Activated naive CD4-positive, alpha-beta T cell treated with anti-CD3 and anti-CD28 coated beads, Interleukin-2, amount 50 U/mL, for 24 hours (primary cell): ENCODE measurements around the gene OR2A1.
"Not testable (repeated sequence)": the region's sequence is repeated elsewhere in the genome, so short reads cannot be mapped to it uniquely, and the experiment has no call there.

Source experiments
- H3K27ac Mint-ChIP-seq: one replicate; pipeline ENCODE4 v1.8.0; 2021; ENCODE audit warnings: mild to moderate bottlenecking, mixed read lengths
- H3K27me3 Mint-ChIP-seq: one replicate; pipeline ENCODE4 v1.8.0; 2021; ENCODE audit warnings: mixed read lengths
- H3K36me3 Mint-ChIP-seq: one replicate; pipeline ENCODE4 v1.8.0; 2021; ENCODE audit warnings: mixed read lengths
- H3K4me1 Mint-ChIP-seq: one replicate; pipeline ENCODE4 v1.8.0; 2021; ENCODE audit warnings: mixed read lengths
- H3K4me3 Mint-ChIP-seq: one replicate; pipeline ENCODE4 v1.8.0; 2021; ENCODE audit warnings: mild to moderate bottlenecking, mixed read lengths
- H3K9me3 Mint-ChIP-seq: one replicate; pipeline ENCODE4 v1.8.0; 2021; ENCODE audit warnings: mixed read lengths

The OR2A1 gene

GRCh38 chr7:144367250-144367649 is 55.0 kb downstream of the OR2A1 start:
- not testable (repeated sequence) for H3K4me3 Mint-ChIP-seq, H3K4me1 Mint-ChIP-seq, H3K9me3 Mint-ChIP-seq, H3K27me3 Mint-ChIP-seq, H3K27ac Mint-ChIP-seq, H3K36me3 Mint-ChIP-seq

GRCh38 chr7:144369221-144369620 is 57.0 kb downstream of the OR2A1 start:
- not testable (repeated sequence) for H3K4me3 Mint-ChIP-seq, H3K4me1 Mint-ChIP-seq, H3K27me3 Mint-ChIP-seq, H3K9me3 Mint-ChIP-seq, H3K27ac Mint-ChIP-seq, H3K36me3 Mint-ChIP-seq
